Measurements from ENCODE around the gene FGF18.
"Not testable (repeated sequence)": the region's sequence is repeated elsewhere in the genome, so short reads cannot be mapped to it uniquely, and the experiment has no call there.

The FGF18 gene

GRCh38 chr5:171413153-171413910 lies 6.1 kb upstream of the FGF18 start:
- Histone ChIP-seq H2AFZ (ENCODE audit: low read depth, low read length, severe bottlenecking) (no peak overlapping the region), H3K9ac (ENCODE audit: low read length) (no peak overlapping the region), H3K4me3 (ENCODE audit: insufficient read depth, low read length, poor library complexity, severe bottlenecking) (no peak overlapping the region), H3K4me2 (ENCODE audit: low read depth, low read length, poor library complexity, severe bottlenecking) (no peak overlapping the region), H3K9me3 (ENCODE audit: insufficient read depth, low read length) (no peaks in the 10 kb centered on the region), H3K79me2 (ENCODE audit: insufficient read depth, low read length) (peaks cover 6% of the 10 kb centered on the region; the same call in 1 of the 2 replicates), H4K20me1 (ENCODE audit: low read depth, low read length) (peaks cover 33% of the 10 kb centered on the region), H3F3A (ENCODE audit: insufficient read depth) (peaks cover 86% of the 10 kb centered on the region), H3K36me3 (ENCODE audit: low read length) (peaks cover 23% of the 10 kb centered on the region), H3K27ac (ENCODE audit: low read depth, low read length) (no peak overlapping the region), H3K9me2 (replicated peaks; ENCODE audit: insufficient read depth, low read length) (no peaks in the 10 kb centered on the region), H3K27me3 (ENCODE audit: low read length) (no peaks in the 10 kb centered on the region)
- TF ChIP-seq, protein P1, sequence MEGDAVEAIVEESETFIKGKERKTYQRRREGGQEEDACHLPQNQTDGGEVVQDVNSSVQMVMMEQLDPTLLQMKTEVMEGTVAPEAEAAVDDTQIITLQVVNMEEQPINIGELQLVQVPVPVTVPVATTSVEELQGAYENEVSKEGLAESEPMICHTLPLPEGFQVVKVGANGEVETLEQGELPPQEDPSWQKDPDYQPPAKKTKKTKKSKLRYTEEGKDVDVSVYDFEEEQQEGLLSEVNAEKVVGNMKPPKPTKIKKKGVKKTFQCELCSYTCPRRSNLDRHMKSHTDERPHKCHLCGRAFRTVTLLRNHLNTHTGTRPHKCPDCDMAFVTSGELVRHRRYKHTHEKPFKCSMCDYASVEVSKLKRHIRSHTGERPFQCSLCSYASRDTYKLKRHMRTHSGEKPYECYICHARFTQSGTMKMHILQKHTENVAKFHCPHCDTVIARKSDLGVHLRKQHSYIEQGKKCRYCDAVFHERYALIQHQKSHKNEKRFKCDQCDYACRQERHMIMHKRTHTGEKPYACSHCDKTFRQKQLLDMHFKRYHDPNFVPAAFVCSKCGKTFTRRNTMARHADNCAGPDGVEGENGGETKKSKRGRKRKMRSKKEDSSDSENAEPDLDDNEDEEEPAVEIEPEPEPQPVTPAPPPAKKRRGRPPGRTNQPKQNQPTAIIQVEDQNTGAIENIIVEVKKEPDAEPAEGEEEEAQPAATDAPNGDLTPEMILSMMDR (IDR thresholded peaks at IDR 0.05; ENCODE audit: insufficient read depth, low read length, poor library complexity, severe bottlenecking) = no peak
- no peak for TF ChIP-seq EZH2phosphoT487 (conservative IDR thresholded peaks at IDR 0.05; ENCODE audit: low read length)

DNA sequence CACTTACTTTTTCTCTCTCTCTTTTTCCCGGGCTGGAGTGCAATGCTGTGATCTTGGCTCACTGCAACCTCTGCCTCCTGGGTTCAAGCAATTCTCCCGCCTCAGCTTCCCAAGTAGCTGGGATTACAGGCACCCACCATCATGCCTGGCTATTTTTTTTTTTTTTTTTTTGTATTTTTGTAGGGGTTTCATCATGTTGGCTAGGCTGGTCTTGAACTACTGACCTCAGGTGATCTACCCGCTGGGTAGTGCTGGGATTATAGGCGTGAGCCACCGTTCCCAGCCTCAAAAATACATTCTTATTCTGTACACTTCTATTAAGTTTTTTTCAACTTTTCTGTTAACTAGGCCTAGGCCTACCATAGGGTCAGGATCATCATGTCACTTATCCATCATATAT lies 5.5 kb upstream of the FGF18 start:
- not testable (repeated sequence) for H3K79me2 ChIP-seq (ENCODE audit: insufficient read depth, low read length); H2AFZ ChIP-seq (ENCODE audit: low read depth, low read length, severe bottlenecking); H3K4me2 ChIP-seq (ENCODE audit: low read depth, low read length, poor library complexity, severe bottlenecking); H3K4me3 ChIP-seq (ENCODE audit: insufficient read depth, low read length, poor library complexity, severe bottlenecking); H3K9me2 ChIP-seq (replicated peaks; ENCODE audit: insufficient read depth, low read length); H3K9ac ChIP-seq (ENCODE audit: low read length); H3K27ac ChIP-seq (ENCODE audit: low read depth, low read length); H3K27me3 ChIP-seq (ENCODE audit: low read length); H3K9me3 ChIP-seq (ENCODE audit: insufficient read depth, low read length)
- Histone ChIP-seq H4K20me1 (ENCODE audit: low read depth, low read length) (peaks cover 26% of the 10 kb centered on the region), H3F3A (ENCODE audit: insufficient read depth) (peaks cover 81% of the 10 kb centered on the region), H3K36me3 (ENCODE audit: low read length) (peaks cover 16% of the 10 kb centered on the region)

GRCh38 chr5:171415115-171415730 lies 4.2 kb upstream of the FGF18 start:
- H3F3A ChIP-seq (ENCODE audit: insufficient read depth) = peaks cover 71% of the 10 kb centered on the region
- H3K27ac ChIP-seq (ENCODE audit: low read depth, low read length) = no peak overlapping the region
- no peak overlapping the region for H3K9ac ChIP-seq (ENCODE audit: low read length)
- no peak for TF ChIP-seq EZH2phosphoT487 (conservative IDR thresholded peaks at IDR 0.05; ENCODE audit: low read length)
- TF ChIP-seq, protein P1 (IDR thresholded peaks at IDR 0.05; ENCODE audit: insufficient read depth, low read length, poor library complexity, severe bottlenecking) = no peak
- no peaks in the 10 kb centered on the region for H3K9me2 ChIP-seq (replicated peaks; ENCODE audit: insufficient read depth, low read length)
- H2AFZ ChIP-seq (ENCODE audit: low read depth, low read length, severe bottlenecking) = no peak overlapping the region
- no peaks in the 10 kb centered on the region for H3K79me2 ChIP-seq (ENCODE audit: insufficient read depth, low read length)
- H3K4me2 ChIP-seq (ENCODE audit: low read depth, low read length, poor library complexity, severe bottlenecking) = no peak overlapping the region
- no peaks in the 10 kb centered on the region for H3K9me3 ChIP-seq (ENCODE audit: insufficient read depth, low read length)
- H3K36me3 ChIP-seq (ENCODE audit: low read length) = peaks cover 7% of the 10 kb centered on the region
- no peaks in the 10 kb centered on the region for H3K27me3 ChIP-seq (ENCODE audit: low read length)
- peaks cover 17% of the 10 kb centered on the region for H4K20me1 ChIP-seq (ENCODE audit: low read depth, low read length)
- H3K4me3 ChIP-seq (ENCODE audit: insufficient read depth, low read length, poor library complexity, severe bottlenecking) = no peak overlapping the region

Measured in SU-DHL-6 (cell line).